IMR-90 (cell line): Measurements from ENCODE around the gene NT5DC2. TPM values are rescaled to one million over a fixed set of nuclear protein-coding genes. Genes with fewer than 3 reads are reported as not detected.
A peak's percentile ranks its signal among the peaks of the same experiment; 100 is the strongest.

ENCODE experiments used
- ATAC-seq: fragments of 200-7000 bp; cut with Tn5 transposase; 2 replicates; pipeline ENCODE4 v1.9.1; 2020; ENCODE audit warnings: low read depth, mild to moderate bottlenecking, moderate library complexity
- BruUV-seq: library from RNA; stranded (reverse); fragments of 400-500 nt; replicated peaks from 2 replicates; lab custom pipeline; 2021; lab: Mats Ljungman, UMichigan
- CTCF ChIA-PET: fragments of 300-600 bp; formaldehyde crosslinking; extraction: SDS; loops from one replicate; lab custom pipeline; 2021; ENCODE audit warnings: antibody characterized with exemption; lab: Yijun Ruan, JAX
- POLR2A ChIA-PET: fragments of 300-600 bp; sonication (Branson Sonifier 250); formaldehyde crosslinking; loops from one replicate; lab custom pipeline; 2022; ENCODE audit warnings: antibody characterized with exemption; ENCODE audit not compliant: unreplicated experiment; lab: Charles Lee
- DNase-seq: peaks from one replicate; pipeline ENCODE4 v3.0.0; 2013
- H2AFZ ChIP-seq: replicated peaks from 2 replicates; pipeline ENCODE3; 2013; ENCODE audit warnings: low read length, mild to moderate bottlenecking; ENCODE audit not compliant: poor library complexity
- H2AK5ac ChIP-seq: 2 replicates; pipeline ENCODE4 v1.6.1; 2013; ENCODE audit warnings: low read depth, low read length, inconsistent platforms
- H2AK9ac ChIP-seq: replicated peaks from 2 replicates; pipeline ENCODE3; 2013; ENCODE audit warnings: mild to moderate bottlenecking, low read depth, low read length, moderate library complexity; ENCODE audit not compliant: poor library complexity
- H2BK120ac ChIP-seq: 2 replicates; pipeline ENCODE4 v1.6.1; 2013; ENCODE audit warnings: low read depth, low read length, inconsistent platforms
- H2BK15ac ChIP-seq: 3 replicates; pipeline ENCODE4 v1.6.1; 2013; ENCODE audit warnings: low read depth, low read length, inconsistent platforms
- H2BK20ac ChIP-seq: 2 replicates; pipeline ENCODE4 v1.6.1; 2013; ENCODE audit warnings: low read depth, mild to moderate bottlenecking, inconsistent platforms, low read length, moderate library complexity
- H2BK5ac ChIP-seq: 2 replicates; pipeline ENCODE4 v1.6.1; 2013; ENCODE audit warnings: mild to moderate bottlenecking, low read depth, low read length, inconsistent platforms; ENCODE audit not compliant: poor library complexity, severe bottlenecking
- H3K14ac ChIP-seq: replicated peaks from 2 replicates; pipeline ENCODE4 v1.6.1; 2013; ENCODE audit warnings: low read depth, low read length, inconsistent platforms
- H3K18ac ChIP-seq: 2 replicates; pipeline ENCODE4 v1.6.1; 2013; ENCODE audit warnings: low read depth, low read length, control low read depth
- H3K23ac ChIP-seq: 2 replicates; pipeline ENCODE4 v1.6.1; 2013; ENCODE audit warnings: low read depth, low read length, inconsistent platforms
- H3K27ac ChIP-seq: 2 replicates; pipeline ENCODE4 v1.5.1; 2013; ENCODE audit warnings: mild to moderate bottlenecking, control low read depth, low read length; ENCODE audit not compliant: insufficient read depth
- H3K27me3 ChIP-seq: 2 replicates; pipeline ENCODE4 v1.6.1; 2013; ENCODE audit warnings: low read length; ENCODE audit not compliant: control insufficient read depth, insufficient read depth
- H3K36me3 ChIP-seq: 2 replicates; pipeline ENCODE4 v1.6.1; 2013; ENCODE audit warnings: low read length, mixed read lengths; ENCODE audit not compliant: control insufficient read depth, insufficient read depth
- H3K4ac ChIP-seq: 2 replicates; pipeline ENCODE4 v1.6.1; 2013; ENCODE audit warnings: low read depth, low read length, inconsistent platforms
- H3K4me1 ChIP-seq: 2 replicates; pipeline ENCODE4 v1.6.1; 2013; ENCODE audit warnings: low read length, mixed read lengths; ENCODE audit not compliant: control insufficient read depth, insufficient read depth
- H3K4me2 ChIP-seq: 2 replicates; pipeline ENCODE4 v1.6.1; 2013; ENCODE audit warnings: low read depth, mild to moderate bottlenecking, control low read depth, low read length, moderate library complexity
- H3K4me3 ChIP-seq: 2 replicates; pipeline ENCODE4 v1.5.1; 2013; ENCODE audit warnings: low read depth, mild to moderate bottlenecking, control low read depth, low read length, moderate library complexity; ENCODE audit not compliant: insufficient read depth
- H3K56ac ChIP-seq: 2 replicates; pipeline ENCODE4 v1.6.1; 2013; ENCODE audit warnings: low read length, inconsistent platforms; ENCODE audit not compliant: insufficient read depth; ENCODE audit errors: extremely low read depth
- H3K79me1 ChIP-seq, 2 experiments: 2 replicates each; pipeline ENCODE4 v1.6.1; 2013; ENCODE audit warnings: low read length in 2 of 2, inconsistent platforms in 1 of 2, low read depth in 1 of 2
- H3K9ac ChIP-seq: 2 replicates; pipeline ENCODE4 v1.6.1; 2013; ENCODE audit warnings: low read depth, low read length, control low read depth
- H3K9me1 ChIP-seq: 2 replicates; pipeline ENCODE4 v1.6.1; 2013; ENCODE audit warnings: low read length, inconsistent platforms; ENCODE audit not compliant: insufficient read depth
- H3K9me3 ChIP-seq: 2 replicates; pipeline ENCODE4 v1.6.1; 2013; ENCODE audit warnings: low read length; ENCODE audit not compliant: control insufficient read depth, insufficient read depth
- H4K20me1 ChIP-seq: 2 replicates; pipeline ENCODE4 v1.6.1; 2013; ENCODE audit warnings: low read length, inconsistent platforms; ENCODE audit not compliant: insufficient read depth
- H4K5ac ChIP-seq: 2 replicates; pipeline ENCODE4 v1.6.1; 2013; ENCODE audit warnings: mild to moderate bottlenecking, low read depth, low read length, control low read depth
- H4K8ac ChIP-seq, 2 experiments: 2 replicates each; pipeline ENCODE4 v1.6.1; 2013; ENCODE audit warnings: low read depth in 2 of 2, low read length in 2 of 2, control low read depth in 1 of 2, inconsistent platforms in 1 of 2
- H4K91ac ChIP-seq: 2 replicates; pipeline ENCODE4 v1.6.1; 2013; ENCODE audit warnings: low read depth, low read length, inconsistent platforms; ENCODE audit not compliant: insufficient read depth
- CHD1 ChIP-seq: IDR thresholded peaks from 2 replicates; pipeline ENCODE4 v1.6.1; 2012; ENCODE audit warnings: low read depth, low read length, improper control_type of control experiment
- RCOR1 ChIP-seq: IDR thresholded peaks from 2 replicates; pipeline ENCODE4 v1.6.1; 2012; ENCODE audit warnings: mild to moderate bottlenecking, low read length, improper control_type of control experiment; ENCODE audit not compliant: insufficient replicate concordance
- WGBS, 2 experiments: methylation state at CpG; one replicate each; pipeline versions ENCODE4 v1.1.5 to v1.1.7; 2013; ENCODE audit warnings: missing lambda C conversion rate in 2 of 2; ENCODE audit not compliant: insufficient read length in 1 of 2; ENCODE audit errors: extremely low coverage in 2 of 2; 5-methylcytosine and 5-hydroxymethylcytosine counted together
- dilution Hi-C: fragments of 300-500 bp; cut with HindIII; formaldehyde crosslinking; loops from one replicate; pipeline ENCODE4 v1.14.3; 2018; ENCODE audit warnings: low sequenced_read_pairs; ENCODE audit not compliant: unreplicated experiment
- in situ Hi-C: fragments of 300-500 bp; cut with MboI; formaldehyde crosslinking; loops from 3 replicates; pipeline ENCODE4 v1.14.3; 2019; ENCODE audit warnings: low sequenced_read_pairs, inconsistent platforms, mixed read lengths
- intact Hi-C: fragments of 100-400 bp; cut with micrococcal nuclease; formaldehyde crosslinking; loops from 2 replicates; pipeline ENCODE4 v1.10.0; 2022
- polyA plus RNA-seq, 3 experiments: library from polyadenylated mRNA; depleted of rRNA; stranded (reverse); fragments of >200 nt; gene quantifications; 2 replicates each; pipeline ENCODE4 v1.2.3, GENCODE V29; 2012; ENCODE audit warnings: low replicate concordance in 1 of 3
- total RNA-seq: library from RNA; depleted of rRNA; stranded (reverse); fragments of >200 nt; gene quantifications from 2 replicates; pipeline ENCODE4 v1.2.3, GENCODE V29; 2012

Gene NT5DC2
- total and polyA plus RNA-seq, 2 of the 4 experiments (the other 2 are of a cell fraction) = 161 to 200 TPM

- ChIA-PET POLR2A (interaction anchor here (0.9 kb wide), 1 partner anchor 16 kb away, joined by 3 read pairs; the partner anchor contains the start of gene UQCC5), CTCF (interaction anchor here (0.9 kb wide), 1 partner anchor 18 kb away, joined by 4 read pairs; no protein-coding TSS in a partner anchor)
- Histone ChIP-seq H3K23ac (no peak overlapping the region), H3K56ac (no peak overlapping the region), H3K79me1 (peaks cover 15 to 29% of the 10 kb centered on the region in 2 experiments), H4K20me1 (peaks cover 3% of the 10 kb centered on the region; the same call in 1 of the 2 replicates), H2AK5ac (no peak overlapping the region), H3K9me3 (no peaks in the 10 kb centered on the region), H3K4me1 (no peaks in the 10 kb centered on the region; the same call in 1 of the 2 replicates), H3K27me3 (no peaks in the 10 kb centered on the region), H3K27ac (no peak overlapping the region), H2BK120ac (no peak overlapping the region), H2BK5ac (no peak overlapping the region), H2AK9ac (no peak overlapping the region), H3K4me3 (no peak overlapping the region), H2AFZ (no peak overlapping the region), H3K9me1 (peaks cover 6% of the 10 kb centered on the region; the same call in 1 of the 2 replicates), H2BK20ac (no peak overlapping the region), H2BK15ac (no peak overlapping the region), H3K36me3 (peaks cover 38% of the 10 kb centered on the region), H4K8ac (no peak overlapping the region), H3K9ac (no peak overlapping the region), H3K4ac (no peak overlapping the region), H3K18ac (no peak overlapping the region), H3K4me2 (no peak overlapping the region), H4K5ac (no peak overlapping the region), H4K91ac (no peak overlapping the region), H3K14ac (no peak overlapping the region)
- ATAC-seq (peak; percentile 71; the same call in 1 of the 2 replicates), DNase-seq (no peak)
- TF ChIP-seq CHD1 (no peak), RCOR1 (no peak)
- dilution Hi-C loops = no loop called here
- 100% methylated on average over 1 of the region's 3 CpGs; no CpG with 5 or more reads in 1 of the 2 experiments for WGBS, 2 experiments
- no TSS peak for BruUV-seq
- in situ Hi-C loops = no loop called here
- intact Hi-C loops = no loop called here
These were observed 18.4 kb upstream of the NT5DC2 start for GRCh38 chr3:52552089-52552488.
